DND-41 (cell line): ENCODE results near the gene LAMP5.
A peak's percentile ranks its signal among the peaks of the same experiment; 100 is the strongest.

Experiments used
- ATAC-seq: fragments of 200-7000 bp; cut with Tn5 transposase; 3 replicates; pipeline ENCODE4 v1.9.1; 2021; ENCODE audit warnings: low read depth; ENCODE audit not compliant: insufficient read depth
- DNase-seq: peaks from one replicate; pipeline ENCODE4 v3.0.0-alpha.2; 2020
- H2AFZ ChIP-seq: 2 replicates; pipeline ENCODE4 v1.6.0; 2012; ENCODE audit warnings: low read depth, low read length
- H3K27ac ChIP-seq: 2 replicates; pipeline ENCODE4 v1.5.1; 2012; ENCODE audit warnings: low read length, inconsistent platforms
- H3K27me3 ChIP-seq: fragments of 200-600 bp; sonication (generic); 2 replicates; pipeline ENCODE4 v1.6.0; 2012; ENCODE audit warnings: low read length, mild to moderate bottlenecking, inconsistent platforms; ENCODE audit not compliant: insufficient read depth, poor library complexity
- H3K36me3 ChIP-seq: 2 replicates; pipeline ENCODE4 v1.5.1; 2012; ENCODE audit warnings: low read length, inconsistent platforms; ENCODE audit not compliant: insufficient read depth
- H3K4me1 ChIP-seq: 2 replicates; pipeline ENCODE4 v1.5.1; 2012; ENCODE audit warnings: mild to moderate bottlenecking, low read length; ENCODE audit not compliant: insufficient read depth
- H3K4me2 ChIP-seq: 2 replicates; pipeline ENCODE4 v1.6.0; 2012; ENCODE audit warnings: mild to moderate bottlenecking, moderate library complexity, low read length, inconsistent platforms; ENCODE audit not compliant: insufficient read depth
- H3K4me3 ChIP-seq, 2 experiments: fragments of 200-600 bp in 1 of 2; shearing (Covaris generic) in 1 of 2; 2 replicates each; pipeline ENCODE4 v1.5.1; 2012 to 2016; ENCODE audit warnings: inconsistent platforms in 2 of 2, low read length in 2 of 2, mild to moderate bottlenecking in 2 of 2, low read depth in 1 of 2, moderate library complexity in 1 of 2
- H3K79me2 ChIP-seq: 2 replicates; pipeline ENCODE4 v1.6.0; 2012; ENCODE audit warnings: low read length, inconsistent platforms; ENCODE audit not compliant: insufficient read depth
- H3K9ac ChIP-seq: 2 replicates; pipeline ENCODE4 v1.6.0; 2012; ENCODE audit warnings: low read depth, mild to moderate bottlenecking, inconsistent platforms, low read length, moderate library complexity
- H3K9me3 ChIP-seq: 2 replicates; pipeline ENCODE4 v1.5.1; 2012; ENCODE audit warnings: low read length, moderate library complexity, mild to moderate bottlenecking, inconsistent platforms; ENCODE audit not compliant: insufficient read depth, severe bottlenecking
- H4K20me1 ChIP-seq: 2 replicates; pipeline ENCODE4 v1.6.0; 2012; ENCODE audit warnings: low read length; ENCODE audit not compliant: insufficient read depth
- CTCF ChIP-seq: IDR thresholded peaks from 2 replicates; pipeline ENCODE4 v1.5.1; 2012; ENCODE audit warnings: borderline replicate concordance, low read length, moderate library complexity, mild to moderate bottlenecking; ENCODE audit not compliant: poor library complexity, severe bottlenecking; ENCODE audit errors: extremely low read depth
- EZH2 ChIP-seq: IDR thresholded peaks from 3 replicates; pipeline ENCODE4 v1.6.1; 2012; ENCODE audit warnings: borderline replicate concordance, low read depth, mild to moderate bottlenecking, moderate library complexity, low read length, inconsistent platforms; ENCODE audit not compliant: severe bottlenecking

Gene LAMP5

GRCh38 chr20:9514461-9515213 lies at the start of gene LAMP5:
LAMP5 (plus strand) TSS chr20:9514590; CDS start chr20:9514853, 263 bp downstream.
- H3K4me2 ChIP-seq, result no peak within 1 kb of the TSS
- H3K27ac ChIP-seq, result no peak within 1 kb of the TSS
- no peaks in the 10 kb centered on the region for H3K79me2 ChIP-seq
- no peaks in the 10 kb centered on the region for H4K20me1 ChIP-seq
- H2AFZ ChIP-seq, result no peak within 1 kb of the TSS
- H3K4me1 ChIP-seq, result no peaks in the 10 kb centered on the region
- H3K36me3 ChIP-seq, result no peaks in the 10 kb centered on the region
- no peak within 1 kb of the TSS for H3K9ac ChIP-seq
- DNase-seq (no peak), ATAC-seq (no peak)
- H3K27me3 ChIP-seq, result peaks cover 10% of the 10 kb centered on the region
- H3K9me3 ChIP-seq, result no peaks in the 10 kb centered on the region
- TF ChIP-seq EZH2 (no peak), CTCF (no peak)
- no peak within 1 kb of the TSS for H3K4me3 ChIP-seq

GRCh38 chr20:9467995-9468394 lies 46.4 kb upstream of the LAMP5 start:
- H3K27ac ChIP-seq, result no peak overlapping the region
- no peaks in the 10 kb centered on the region for H4K20me1 ChIP-seq
- no peaks in the 10 kb centered on the region for H3K79me2 ChIP-seq
- ATAC-seq, result no peak
- no peaks in the 10 kb centered on the region for H3K36me3 ChIP-seq
- H3K4me1 ChIP-seq, result no peaks in the 10 kb centered on the region
- no peaks in the 10 kb centered on the region for H3K27me3 ChIP-seq
- TF ChIP-seq CTCF, result peak; percentile 57
- TF ChIP-seq EZH2, result no peak
- H2AFZ ChIP-seq, result no peak overlapping the region
- no peak overlapping the region for H3K9ac ChIP-seq
- no peaks in the 10 kb centered on the region for H3K9me3 ChIP-seq
- no peak overlapping the region for H3K4me2 ChIP-seq
- DNase-seq, result no peak
- no peak overlapping the region for H3K4me3 ChIP-seq

- Histone ChIP-seq H3K4me2 (no peak overlapping the region), H3K27me3 (no peaks in the 10 kb centered on the region), H2AFZ (no peak overlapping the region), H3K36me3 (no peaks in the 10 kb centered on the region), H3K79me2 (no peaks in the 10 kb centered on the region), H3K4me3 (no peak overlapping the region), H3K4me1 (no peaks in the 10 kb centered on the region), H3K27ac (no peak overlapping the region), H3K9me3 (no peaks in the 10 kb centered on the region), H3K9ac (no peak overlapping the region), H4K20me1 (no peaks in the 10 kb centered on the region)
- no peak for ATAC-seq
- TF ChIP-seq CTCF, result no peak
- no peak for DNase-seq
Observed at GRCh38 chr20:9474835-9475415, 39.5 kb upstream of the LAMP5 start.
